GM18517 (cell line): ENCODE results near the gene RAB3C.
"Not testable (repeated sequence)": the region's sequence is repeated elsewhere in the genome, so short reads cannot be mapped to it uniquely, and the experiment has no call there.

Experiments used
- ATAC-seq: cut with Tn5 transposase; IDR thresholded peaks from one replicate; pipeline ENCODE4 v1.9.1; 2021; ENCODE audit warnings: mild to moderate bottlenecking, moderate library complexity; ENCODE audit not compliant: unreplicated experiment

RAB3C gene

GRCh38 chr5:58600613-58601012 lies 17.7 kb downstream of the RAB3C start:
- not testable (repeated sequence) for ATAC-seq

DNA sequence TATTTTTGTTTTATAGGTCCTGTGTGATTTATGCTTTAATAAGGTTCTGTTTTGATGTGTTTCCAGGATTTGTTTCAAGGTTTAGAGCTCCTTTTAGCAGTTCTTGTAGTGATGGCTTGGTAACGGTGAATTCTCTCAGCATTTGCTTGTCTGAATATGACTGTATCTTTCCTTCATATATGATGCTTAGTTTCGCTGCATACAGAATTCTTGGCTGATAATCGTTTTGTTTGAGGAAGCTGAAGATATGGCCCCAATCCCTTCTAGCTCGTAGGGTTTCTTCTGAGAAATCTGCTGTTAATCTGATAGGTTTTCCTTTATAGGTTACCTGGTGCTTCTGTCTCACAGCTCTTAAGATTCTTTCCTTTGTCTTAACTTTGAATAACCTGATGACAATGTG lies 20.0 kb downstream of the RAB3C start:
- ATAC-seq: not testable (repeated sequence)

DNA sequence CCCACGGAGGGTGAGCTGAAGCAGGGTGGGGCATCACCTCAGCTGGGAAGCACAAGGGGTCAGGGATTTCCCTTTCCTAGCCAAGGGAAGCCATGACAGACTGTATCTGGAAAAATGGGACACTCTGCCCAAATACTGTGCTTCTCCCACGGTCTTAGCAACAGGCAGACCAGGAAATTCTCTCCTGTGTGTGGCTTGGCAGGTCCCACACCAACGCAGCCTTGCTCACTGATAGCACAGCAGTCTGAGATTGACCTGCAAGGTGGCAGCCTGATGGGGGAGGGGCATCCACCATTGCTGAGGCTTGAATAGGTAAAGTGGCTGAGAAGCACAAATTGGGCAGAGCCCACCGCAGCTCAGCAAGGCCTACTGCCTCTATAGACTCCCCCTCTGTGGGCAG lies 23.2 kb downstream of the RAB3C start:
- no peak for ATAC-seq

DNA sequence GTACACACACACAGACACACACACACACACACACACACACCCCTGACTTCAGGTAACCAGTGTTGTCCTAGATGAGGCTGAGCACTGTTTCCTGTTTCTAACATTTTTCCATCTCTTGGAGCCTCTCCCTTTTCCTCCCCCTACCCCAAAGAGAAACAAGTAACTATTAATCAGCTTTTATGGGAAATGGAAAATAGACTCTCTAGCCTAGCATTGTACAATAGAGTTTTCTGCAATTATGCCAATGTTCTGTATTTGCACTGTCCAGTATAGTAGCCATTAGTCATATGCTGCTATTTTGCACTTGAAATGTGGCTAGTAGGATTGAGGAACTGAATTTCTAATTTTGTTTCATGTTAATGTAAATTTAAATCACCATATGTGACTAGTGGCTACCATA lies 33.1 kb downstream of the RAB3C start:
- ATAC-seq: no peak

DNA sequence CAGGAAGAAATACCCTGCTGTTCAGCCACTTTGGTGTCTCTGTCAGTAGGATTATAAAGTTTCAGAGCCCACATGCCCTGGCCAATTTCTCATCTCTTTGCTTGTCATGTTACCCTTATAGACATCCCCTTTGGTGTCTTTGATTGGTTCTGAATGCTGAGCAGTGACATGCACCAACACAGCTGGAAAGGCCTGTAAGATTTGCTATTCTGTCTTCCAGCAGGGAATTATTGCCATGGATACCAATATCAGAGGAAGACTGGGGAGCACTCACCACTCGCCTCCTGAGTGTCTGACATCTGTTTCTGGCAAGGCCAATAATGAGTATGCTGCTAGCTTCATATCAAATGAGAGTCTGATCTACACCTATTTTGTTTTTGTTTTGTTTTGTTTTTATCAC lies 34.4 kb downstream of the RAB3C start:
- ATAC-seq: no peak

DNA sequence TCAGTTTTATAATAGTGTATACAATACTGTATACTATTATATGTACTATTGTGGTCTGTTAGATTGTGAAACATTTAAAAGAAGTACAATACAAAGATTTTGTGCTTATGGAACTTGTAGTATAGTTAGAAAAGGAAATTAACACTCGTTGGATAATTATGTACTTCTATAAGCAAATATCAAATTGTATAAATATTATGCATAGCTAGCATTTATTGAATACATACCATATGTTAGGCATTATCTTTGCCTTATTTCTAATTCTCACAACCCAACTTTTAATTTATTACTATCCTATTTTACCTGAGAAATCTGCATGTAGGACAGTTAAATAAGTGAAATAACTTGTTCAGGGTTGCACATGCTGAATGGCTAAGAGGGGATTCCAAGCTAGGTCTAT lies 37.5 kb downstream of the RAB3C start:
- ATAC-seq: no peak

GRCh38 chr5:58622936-58623871 lies 40.3 kb downstream of the RAB3C start:
- ATAC-seq: no peak

DNA sequence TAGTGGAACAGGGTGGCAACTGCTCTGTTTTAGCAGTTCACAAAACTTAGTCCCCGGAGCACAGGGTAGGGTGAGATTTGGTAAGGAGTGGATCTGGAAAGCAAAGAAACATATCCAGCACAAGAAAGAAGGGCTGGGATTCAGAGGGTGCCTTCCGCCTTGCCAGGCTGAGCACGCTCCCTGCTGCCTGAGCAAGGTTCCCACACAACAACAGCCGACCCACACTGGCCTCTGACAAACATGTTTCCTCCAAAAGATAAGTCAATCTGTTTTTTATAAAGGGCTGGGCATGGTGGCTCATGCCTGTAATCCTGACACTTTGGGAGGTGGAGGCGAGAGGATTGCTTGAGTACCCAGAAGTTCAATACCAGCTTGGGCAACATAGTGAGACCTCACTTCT lies 45.8 kb downstream of the RAB3C start:
- ATAC-seq: no peak

DNA sequence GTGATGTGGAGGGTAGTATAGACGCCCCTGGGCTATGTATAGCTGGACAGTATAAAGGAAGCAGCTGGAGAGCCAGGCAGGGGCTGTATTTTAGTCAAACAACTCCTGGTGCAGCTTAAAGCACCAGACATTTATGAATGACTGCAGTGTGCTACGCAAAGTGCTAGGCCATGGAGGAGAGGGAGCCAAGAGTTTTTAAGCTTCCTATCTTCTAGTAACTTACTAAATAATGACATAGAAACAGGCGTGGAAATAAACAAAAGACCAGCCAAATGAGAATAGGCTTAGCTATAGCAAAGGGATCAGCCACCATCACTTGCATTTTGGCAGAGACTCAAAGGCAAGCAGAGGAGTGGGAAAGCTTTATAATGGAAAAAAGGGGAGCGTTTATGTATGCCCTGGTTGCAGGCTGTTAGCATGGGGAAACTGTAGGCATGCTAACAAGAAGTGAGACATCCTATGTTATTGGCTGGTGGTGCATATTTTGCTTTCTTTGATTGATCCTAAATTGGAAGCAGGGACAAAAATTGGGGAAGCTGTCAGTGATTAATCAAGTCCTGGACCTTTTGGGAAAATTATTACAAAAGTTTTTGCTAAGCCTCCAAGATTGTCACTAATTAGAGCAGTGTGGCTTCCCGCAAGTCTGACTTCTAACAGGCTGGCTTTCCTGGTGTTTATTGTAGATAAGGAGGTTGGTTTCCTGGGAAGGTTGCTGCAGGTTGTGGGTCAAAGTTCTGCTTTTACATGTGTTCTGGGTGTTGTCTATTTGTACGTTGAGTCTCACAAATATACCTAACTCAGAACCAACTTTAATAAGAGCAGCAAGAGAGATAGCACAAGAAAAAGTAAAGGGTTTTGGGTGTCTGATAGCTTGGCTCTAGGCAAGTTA lies 46.6 kb downstream of the RAB3C start:
- no peak for ATAC-seq

DNA sequence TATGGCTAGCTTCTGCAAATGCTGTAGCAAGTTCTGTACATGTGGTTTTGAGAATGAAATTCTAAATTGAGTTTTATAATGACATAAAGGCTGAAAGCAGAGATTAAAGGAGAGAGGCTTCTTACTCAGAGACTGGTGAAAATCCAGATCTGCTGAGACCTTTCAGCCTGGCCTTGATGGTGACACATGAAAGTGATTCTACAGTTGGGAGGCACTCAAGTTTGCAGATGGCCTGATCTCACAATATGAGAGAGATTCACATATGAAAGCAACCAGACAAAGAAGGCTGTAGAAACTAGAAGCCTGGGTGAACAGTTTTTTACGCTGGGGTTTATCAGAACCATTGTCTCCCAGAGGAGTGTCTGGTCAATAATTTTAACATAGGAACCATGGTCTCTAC lies 49.0 kb downstream of the RAB3C start:
- ATAC-seq: no peak

GRCh38 chr5:58635416-58635815 lies 52.5 kb downstream of the RAB3C start:
- ATAC-seq: no peak

- no peak for ATAC-seq
Observed at GRCh38 chr5:58640011-58640410, 57.1 kb downstream of the RAB3C start.

GRCh38 chr5:58641533-58641932 lies 58.7 kb downstream of the RAB3C start:
- ATAC-seq: no peak

DNA sequence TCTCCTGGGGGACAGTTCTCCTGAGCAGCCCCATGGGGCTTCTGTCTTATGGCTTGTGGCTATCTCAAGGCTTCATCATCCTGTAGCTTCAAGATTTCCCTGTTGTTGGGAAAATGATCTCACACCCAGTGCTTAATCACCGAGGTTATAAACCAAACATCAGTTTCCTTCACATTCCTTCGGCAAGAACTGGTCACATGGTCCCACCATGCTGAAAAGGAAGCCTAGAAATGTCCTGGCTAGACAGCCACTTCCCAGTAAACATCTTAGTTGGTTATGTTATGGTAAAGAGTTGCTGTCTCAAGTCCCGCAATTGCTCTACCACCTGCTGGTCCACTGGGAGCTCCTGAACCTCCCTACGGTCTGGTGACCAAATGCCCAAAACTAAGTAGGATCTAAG lies 66.0 kb downstream of the RAB3C start:
- no peak for ATAC-seq

DNA sequence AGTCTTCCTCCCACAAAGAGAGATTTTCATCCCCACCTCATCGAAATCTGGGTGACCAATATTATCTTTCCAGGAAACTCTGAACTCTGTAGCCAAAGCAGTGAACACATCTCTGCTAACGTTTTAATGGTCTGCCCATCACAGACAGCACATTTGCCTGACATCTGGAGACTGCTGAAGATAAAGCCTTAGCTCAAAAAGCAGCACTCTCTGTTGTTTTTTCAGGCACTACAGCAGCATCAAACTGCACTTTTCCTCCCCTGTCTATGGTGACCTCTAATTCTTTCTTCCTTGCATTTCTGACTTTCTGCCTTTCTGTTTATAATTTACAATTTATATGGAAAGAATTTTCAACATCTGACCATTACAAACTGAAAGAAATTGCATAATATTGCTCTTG lies 66.8 kb downstream of the RAB3C start:
- no peak for ATAC-seq

- no peak for ATAC-seq
Observed at GRCh38 chr5:58653521-58653920, 70.6 kb downstream of the RAB3C start.

- no peak for ATAC-seq
Observed at GRCh38 chr5:58666141-58666540, 83.3 kb downstream of the RAB3C start.

DNA sequence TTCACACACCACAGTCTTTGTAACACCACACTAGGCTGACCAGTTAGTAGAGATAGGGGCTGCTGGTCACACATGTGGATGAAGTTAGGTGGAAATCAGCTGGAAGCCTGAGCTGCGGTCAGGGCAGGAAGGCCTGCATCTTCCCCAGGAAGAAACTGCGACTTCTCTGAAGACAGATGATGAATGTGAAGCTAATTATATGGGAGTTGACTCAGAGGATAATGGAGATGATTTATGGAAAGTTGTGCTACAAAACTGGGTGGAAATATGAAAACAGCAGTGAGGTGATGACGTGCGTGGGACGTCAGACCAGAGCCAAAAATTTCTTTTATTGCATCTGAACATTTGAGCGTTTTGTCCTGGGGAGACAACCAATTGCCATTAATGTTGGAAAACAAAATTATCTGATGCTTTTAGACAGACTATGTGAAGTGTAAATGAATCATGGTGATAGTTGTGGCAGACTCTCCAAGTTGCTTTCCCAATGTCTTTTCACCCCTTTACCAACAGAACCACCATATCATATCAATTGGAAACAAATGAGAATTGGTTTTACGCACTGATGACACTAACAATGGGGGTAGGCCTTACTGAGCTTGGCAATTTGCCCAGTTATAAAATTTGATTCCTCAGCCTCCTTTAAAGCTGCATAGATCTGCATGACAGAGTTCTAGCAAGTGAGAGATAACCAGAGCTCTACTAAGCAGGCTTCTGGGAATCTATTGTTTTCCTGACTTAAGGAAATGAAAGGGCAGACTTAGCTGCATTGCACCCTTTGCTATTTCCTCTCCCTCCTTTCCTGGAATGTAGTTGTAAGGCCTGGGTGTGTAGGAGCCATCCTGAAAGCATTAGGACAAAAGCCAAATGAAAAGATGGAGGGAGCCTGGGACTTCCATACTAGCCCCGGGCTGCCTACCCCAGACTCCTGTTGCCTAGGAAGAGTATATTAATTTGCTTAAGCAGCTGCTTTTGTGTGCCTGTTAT lies 84.0 kb downstream of the RAB3C start:
- ATAC-seq: no peak

- no peak for ATAC-seq
Observed at GRCh38 chr5:58670582-58670981, 87.7 kb downstream of the RAB3C start.

DNA sequence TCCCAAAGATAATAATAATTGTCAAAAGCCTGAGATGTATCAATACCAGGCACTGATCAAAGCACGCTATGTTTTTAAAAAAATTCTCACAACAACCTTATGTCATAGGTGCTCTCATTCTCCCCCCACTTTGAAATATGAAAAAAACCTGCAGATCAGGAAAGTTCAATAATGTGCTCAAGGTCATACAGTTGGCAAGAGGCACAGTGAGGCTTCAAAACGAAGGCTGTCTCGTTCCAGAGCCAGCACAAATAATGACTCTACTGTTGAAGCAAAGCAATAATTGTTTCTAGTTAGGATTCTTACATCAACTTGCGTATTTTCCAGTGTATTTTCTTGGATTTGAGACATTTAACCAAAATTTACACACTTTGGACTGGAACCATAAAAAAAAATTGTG lies 88.3 kb downstream of the RAB3C start:
- no peak for ATAC-seq

- ATAC-seq: no peak
Observed at GRCh38 chr5:58672521-58672920, 89.6 kb downstream of the RAB3C start.
